Placental epithelial cell (primary cell): ENCODE measurements around the gene JUP. TPM values are rescaled to one million over a fixed set of nuclear protein-coding genes. Genes with fewer than 3 reads are reported as not detected.

Experiments used
- small RNA-seq: library from RNA; depleted of rRNA; stranded (forward); fragments of <200 nt; gene quantifications from one replicate; pipeline ENCODE3, GENCODE V24; 2012
- total RNA-seq: library from RNA; depleted of rRNA; stranded (reverse); fragments of >200 nt; gene quantifications from 2 replicates; pipeline ENCODE4 v1.2.3, GENCODE V29; 2012

The JUP gene
- total RNA-seq = 302 and 545 TPM in 2 replicates

GRCh38 chr17:41786227-41787020 lies at the start of gene JUP:
Gene JUP, minus strand, starts transcription at chr17:41786711. Its CDS starts 14,857 bp downstream, at chr17:41771854.

GRCh38 chr17:41835800-41836549 lies 49.5 kb upstream of the JUP start, which contains the start of gene NT5C3B:
Gene NT5C3B, minus strand, starts transcription at chr17:41836232. Its CDS starts 39 bp downstream, at chr17:41836193.

GRCh38 chr17:41812381-41813151 lies 26.1 kb upstream of the JUP start, which contains the start of gene FKBP10:
Gene FKBP10, plus strand, starts transcription at chr17:41813004. Its CDS starts 31 bp downstream, at chr17:41813035.

GRCh38 chr17:41811549-41812380 lies 25.3 kb upstream of the JUP start, which contains the start of gene P3H4:
Gene P3H4, minus strand, starts transcription at chr17:41811949. Its CDS starts 34 bp downstream, at chr17:41811915.

GRCh38 chr17:41734139-41734948 lies 52.2 kb downstream of the JUP start, which contains the start of gene HAP1:
Gene HAP1, minus strand, starts transcription at chr17:41734643. Its CDS starts 9 bp downstream, at chr17:41734634.

GRCh38 chr17:41711669-41712400 lies 74.7 kb downstream of the JUP start, which contains the start of gene GAST:
Gene GAST, plus strand, starts transcription at chr17:41712331. Its CDS starts 3,106 bp downstream, at chr17:41715437.

Small RNA genes within 50 kb of the gene (small RNA-seq; reads per million reads assigned to genes)
- gene RN7SL399P (not detected), gene RNA5SP442 (0.12 reads per million)

Other genes starting within 250 kb of the JUP start
- 0.39 and 0.87 TPM in 2 replicates for gene KRT9, start 214.7 kb downstream of the JUP start, total RNA-seq
- gene KRT14, start 199.8 kb downstream of the JUP start, total RNA-seq = 128 and 2,930 TPM in 2 replicates
- gene KRT16, start 173.9 kb downstream of the JUP start, total RNA-seq = 69.1 and 78.6 TPM in 2 replicates
- 1,476 and 3,292 TPM in 2 replicates for gene KRT17, start 162.1 kb downstream of the JUP start, total RNA-seq
- 101 and 168 TPM in 2 replicates for gene EIF1, start 97.8 kb downstream of the JUP start, total RNA-seq
- not detected in 2 replicates for gene GAST, start 74.4 kb downstream of the JUP start, total RNA-seq
- 0.22 and 0.39 TPM in 2 replicates for gene HAP1, start 52.1 kb downstream of the JUP start, total RNA-seq
- 84.6 and 154 TPM in 2 replicates for gene P3H4, start 25.2 kb upstream of the JUP start, total RNA-seq
- 240 and 313 TPM in 2 replicates for gene FKBP10, start 26.3 kb upstream of the JUP start, total RNA-seq
- gene NT5C3B, start 49.5 kb upstream of the JUP start, total RNA-seq = 44.8 and 64.5 TPM in 2 replicates
- gene KLHL10, start 51.1 kb upstream of the JUP start, total RNA-seq = 0.79 TPM in 1 of 2 replicates, not detected in the other
- 29.1 and 38.1 TPM in 2 replicates for gene KLHL11, start 78.7 kb upstream of the JUP start, total RNA-seq
- 67.5 and 160 TPM in 2 replicates for gene ACLY, start 132.2 kb upstream of the JUP start, total RNA-seq
- gene ODAD4, start 143.9 kb upstream of the JUP start, total RNA-seq = 1.2 and 1.6 TPM in 2 replicates
- gene CNP, start 180.1 kb upstream of the JUP start, total RNA-seq = 44.4 and 48.3 TPM in 2 replicates
- gene DNAJC7, start 230.7 kb upstream of the JUP start, total RNA-seq = 39.7 and 61.2 TPM in 2 replicates
- 30.6 and 56.2 TPM in 2 replicates for gene NKIRAS2, start 233.4 kb upstream of the JUP start, total RNA-seq